Stimulated activated memory B cell treated with anti-CD40 and anti-IgM and Interleukin-4, amounts not matched to agents 10 μg/mL and 1 μg/mL and 100 μg/mL, for 72 hours (primary cell): ENCODE measurements around the gene PTTG1IP2.
"Not testable (repeated sequence)": the region's sequence is repeated elsewhere in the genome, so short reads cannot be mapped to it uniquely, and the experiment has no call there.

Source experiments
- ATAC-seq: fragments of 150-1000 bp; cut with Tn5 transposase; 2 replicates; pipeline ENCODE4 v1.10.0; 2021
- H3K27ac Mint-ChIP-seq: one replicate; pipeline ENCODE4 v1.8.0; 2022; ENCODE audit warnings: mild to moderate bottlenecking, mixed read lengths
- H3K27me3 Mint-ChIP-seq: one replicate; pipeline ENCODE4 v1.8.0; 2022; ENCODE audit warnings: mixed read lengths
- H3K36me3 Mint-ChIP-seq: one replicate; pipeline ENCODE4 v1.8.0; 2022; ENCODE audit warnings: mixed read lengths
- H3K4me1 Mint-ChIP-seq: one replicate; pipeline ENCODE4 v1.8.0; 2022; ENCODE audit warnings: mixed read lengths
- H3K4me3 Mint-ChIP-seq: one replicate; pipeline ENCODE4 v1.8.0; 2022; ENCODE audit warnings: mild to moderate bottlenecking, moderate library complexity, mixed read lengths
- H3K9me3 Mint-ChIP-seq: one replicate; pipeline ENCODE4 v1.8.0; 2022; ENCODE audit warnings: mixed read lengths

The PTTG1IP2 gene

DNA sequence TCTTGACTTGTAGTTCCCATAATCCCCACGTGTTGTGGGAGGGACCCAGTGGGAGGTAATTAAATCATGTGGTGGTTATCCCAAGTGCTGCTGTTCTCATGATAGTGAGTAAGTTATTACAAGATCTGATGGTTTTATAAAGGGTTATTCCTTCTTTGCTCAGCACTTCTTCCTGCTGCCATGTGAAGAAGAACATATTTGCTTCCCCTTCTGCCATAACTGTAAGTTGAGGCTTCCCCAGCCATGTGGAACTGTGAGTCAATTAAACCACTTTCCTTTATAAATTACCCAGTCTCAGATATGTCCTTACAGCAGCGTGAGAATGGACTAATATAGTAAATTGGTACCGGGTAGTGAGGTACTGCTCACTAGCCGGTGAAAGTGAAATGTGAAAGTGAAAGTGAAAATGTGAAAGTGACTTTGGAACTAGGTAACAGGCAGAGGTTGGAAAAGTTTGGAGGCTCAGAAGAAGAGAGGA is 6.2 kb upstream of the PTTG1IP2 start:
- Mint-ChIP-seq H3K9me3 (peaks cover 14% of the 10 kb centered on the region), H3K4me3 (peak overlapping the region; percentile 59), H3K36me3 (peaks cover 21% of the 10 kb centered on the region), H3K27ac (peak overlapping the region; percentile 33)
- ATAC-seq, H3K4me1 Mint-ChIP-seq, H3K27me3 Mint-ChIP-seq: not testable (repeated sequence)

DNA sequence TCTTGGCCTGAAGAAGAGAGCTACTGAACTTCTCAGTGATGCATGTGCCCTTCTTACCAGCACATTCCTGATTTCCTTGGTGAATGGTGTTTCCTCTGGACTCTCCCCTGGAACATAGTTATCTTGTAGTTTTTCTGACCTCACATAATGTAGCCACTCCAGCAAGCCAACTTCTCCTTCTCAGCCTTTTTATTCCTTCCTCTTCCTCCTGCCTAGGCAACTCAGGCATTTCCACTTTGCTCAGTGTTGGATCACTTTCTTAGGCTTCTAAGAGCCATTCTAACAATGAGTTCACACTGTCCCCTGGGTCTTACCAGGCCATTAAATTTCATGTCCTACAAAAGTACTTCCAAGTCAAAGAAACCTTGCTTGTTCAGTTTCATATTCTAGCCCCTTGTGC is 3.6 kb upstream of the PTTG1IP2 start:
- H3K36me3 Mint-ChIP-seq, result peaks cover 21% of the 10 kb centered on the region
- H3K4me1 Mint-ChIP-seq, result peaks cover 7% of the 10 kb centered on the region
- H3K27me3 Mint-ChIP-seq, result peaks cover 13% of the 10 kb centered on the region
- peaks cover 14% of the 10 kb centered on the region for H3K9me3 Mint-ChIP-seq
- no peak for ATAC-seq
- H3K27ac Mint-ChIP-seq, result no peak overlapping the region
- no peak overlapping the region for H3K4me3 Mint-ChIP-seq

DNA sequence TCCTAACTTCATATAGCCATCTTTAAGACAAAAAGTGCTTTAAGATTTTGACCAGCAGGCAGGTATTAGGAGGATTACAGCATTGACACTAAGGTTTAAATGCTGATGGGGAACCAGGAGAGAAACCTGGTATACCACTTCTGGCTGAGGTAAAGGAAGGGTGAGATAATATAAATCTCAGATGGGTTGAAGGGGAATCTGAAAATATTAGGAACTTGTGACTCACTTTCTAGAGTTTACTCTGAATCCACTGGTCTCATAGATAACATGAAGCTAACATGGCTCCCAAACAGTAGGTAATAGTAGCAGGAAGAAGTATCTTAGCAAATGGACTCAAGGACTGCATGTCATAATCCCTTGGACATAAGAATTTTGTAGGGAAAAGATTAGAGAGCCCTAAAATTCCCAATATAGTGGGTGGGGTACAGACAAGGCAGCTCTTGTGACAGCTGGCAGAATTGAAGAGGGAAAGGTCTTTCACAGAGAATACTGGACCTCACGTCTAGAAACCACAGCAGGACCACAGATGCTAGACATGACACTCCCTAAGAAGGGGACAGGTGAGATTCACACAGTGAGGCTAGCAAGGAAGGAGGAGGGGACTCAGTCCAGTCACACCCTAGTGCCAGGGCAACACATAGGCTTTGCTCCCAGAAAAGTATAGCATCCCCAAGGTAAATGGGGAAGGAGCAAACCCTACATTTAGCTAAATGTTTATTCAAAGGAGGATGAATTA is 3.5 kb downstream of the PTTG1IP2 start:
- peak; percentile 53 for ATAC-seq
- H3K4me1 Mint-ChIP-seq, result no peaks in the 10 kb centered on the region
- H3K36me3 Mint-ChIP-seq, result peaks cover 3% of the 10 kb centered on the region
- no peaks in the 10 kb centered on the region for H3K9me3 Mint-ChIP-seq
- H3K27me3 Mint-ChIP-seq, result peaks cover 23% of the 10 kb centered on the region
- no peak overlapping the region for H3K4me3 Mint-ChIP-seq
- H3K27ac Mint-ChIP-seq, result no peak overlapping the region

DNA sequence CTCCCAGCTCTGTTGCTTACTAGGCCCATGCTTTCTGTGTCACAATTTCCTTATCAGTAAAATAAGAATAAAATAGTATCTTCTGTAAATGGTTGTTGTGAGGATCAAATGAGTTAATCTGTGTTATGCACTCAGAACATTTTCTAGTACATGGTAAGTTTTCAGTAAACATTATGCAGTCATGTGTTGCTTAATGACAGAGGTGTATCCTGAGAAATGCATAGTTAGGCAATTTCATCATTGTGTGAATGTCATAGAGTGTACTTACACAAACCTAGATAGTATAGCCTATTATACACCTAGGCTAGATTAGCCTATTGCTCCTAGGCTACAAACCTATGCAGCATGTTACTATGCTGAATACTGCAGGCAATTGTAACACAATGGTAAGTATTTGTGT is 4.4 kb downstream of the PTTG1IP2 start:
- no peak for ATAC-seq
- Mint-ChIP-seq H3K27ac (no peak overlapping the region), H3K4me3 (no peak overlapping the region), H3K36me3 (peaks cover 3% of the 10 kb centered on the region), H3K9me3 (no peaks in the 10 kb centered on the region), H3K4me1 (no peaks in the 10 kb centered on the region), H3K27me3 (peaks cover 17% of the 10 kb centered on the region)

DNA sequence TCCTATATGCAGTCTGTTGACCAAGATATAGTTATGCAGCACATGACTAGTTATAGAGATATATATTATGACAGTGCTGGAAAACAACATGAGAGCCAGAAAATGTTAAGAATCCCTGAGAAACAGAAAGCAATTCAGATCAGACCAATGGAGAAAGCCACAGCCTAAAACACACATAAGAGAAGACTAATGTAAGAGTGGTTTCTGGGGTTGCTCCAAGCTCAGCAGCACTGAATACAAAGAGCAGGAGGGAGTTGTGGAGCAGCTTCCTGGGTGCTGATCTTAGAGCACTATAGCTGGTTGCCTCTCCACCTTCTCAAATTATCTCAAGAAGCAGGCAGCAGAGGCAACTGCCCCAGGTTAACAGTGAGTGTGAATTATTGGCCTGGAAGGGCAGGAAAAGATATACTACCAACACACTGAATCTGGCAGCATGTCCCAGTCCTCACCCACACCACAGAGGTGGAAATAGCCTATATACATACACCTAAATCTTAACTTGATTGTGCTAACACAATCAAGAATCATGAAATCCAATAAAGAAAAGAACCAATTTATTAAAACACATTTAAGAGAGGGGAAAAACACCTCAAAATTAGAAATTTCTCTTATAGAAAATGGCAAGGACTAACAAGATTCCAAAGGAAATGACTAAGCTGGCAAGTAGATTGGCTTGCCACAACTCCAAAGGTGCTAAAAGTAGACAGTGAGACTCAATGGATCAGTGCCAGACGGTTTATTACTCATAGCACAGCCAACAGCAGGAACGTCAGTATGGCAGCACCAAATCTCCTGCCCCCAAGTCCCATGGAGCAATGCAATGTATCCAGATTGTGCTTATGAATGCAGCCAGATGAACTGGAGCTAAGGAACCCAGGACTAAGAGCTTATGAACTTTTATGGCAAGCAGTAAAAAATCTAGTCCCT is 5.1 kb downstream of the PTTG1IP2 start:
- H3K27me3 Mint-ChIP-seq, result peaks cover 10% of the 10 kb centered on the region
- H3K27ac Mint-ChIP-seq, result no peak overlapping the region
- H3K4me3 Mint-ChIP-seq, result no peak overlapping the region
- ATAC-seq, result no peak
- peaks cover 3% of the 10 kb centered on the region for H3K36me3 Mint-ChIP-seq
- H3K4me1 Mint-ChIP-seq, result no peaks in the 10 kb centered on the region
- H3K9me3 Mint-ChIP-seq, result no peaks in the 10 kb centered on the region

DNA sequence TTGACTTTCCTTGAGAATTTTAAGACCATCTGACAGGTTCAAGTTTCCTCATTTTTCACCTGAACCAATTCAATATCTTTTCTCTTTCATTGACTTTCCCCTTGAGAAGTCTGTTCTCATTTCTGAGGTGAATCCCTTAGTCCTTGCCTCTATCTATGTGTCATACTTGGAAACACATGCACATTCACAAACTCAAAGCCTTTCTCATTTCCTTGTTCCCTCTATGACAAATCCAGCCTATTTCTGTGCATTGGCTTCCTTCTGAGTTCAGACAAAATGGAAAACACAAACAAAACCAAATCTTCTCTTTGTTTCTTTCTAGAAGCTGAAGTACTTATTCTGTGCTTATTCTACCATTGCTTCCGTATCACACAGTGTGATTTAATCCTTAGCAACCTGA is 13.8 kb downstream of the PTTG1IP2 start:
- ATAC-seq, result no peak
- Mint-ChIP-seq H3K4me3 (no peak overlapping the region), H3K36me3 (no peaks in the 10 kb centered on the region), H3K27ac (no peak overlapping the region), H3K9me3 (no peaks in the 10 kb centered on the region), H3K27me3 (peaks cover 13% of the 10 kb centered on the region), H3K4me1 (no peaks in the 10 kb centered on the region)

DNA sequence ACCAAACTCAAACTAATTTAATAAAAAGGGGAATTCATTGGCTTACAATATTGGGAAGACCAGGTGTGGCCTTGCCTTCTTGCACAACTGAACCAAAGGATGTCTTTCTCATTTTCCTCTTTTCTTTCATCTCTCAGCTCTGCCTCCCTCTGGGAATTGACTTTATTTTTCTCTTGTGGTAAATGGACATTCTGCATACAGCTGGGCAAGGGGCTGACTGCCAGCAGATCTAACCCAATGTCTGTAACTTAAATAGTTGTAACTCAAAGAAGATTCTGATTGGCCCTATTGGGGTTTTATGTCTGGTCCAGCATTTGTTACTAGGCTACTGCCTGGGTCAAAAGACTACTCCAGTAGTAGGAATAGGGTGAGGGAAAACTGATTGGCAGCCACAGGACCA is 15.3 kb downstream of the PTTG1IP2 start:
- H3K36me3 Mint-ChIP-seq, result no peaks in the 10 kb centered on the region
- no peaks in the 10 kb centered on the region for H3K9me3 Mint-ChIP-seq
- no peak overlapping the region for H3K4me3 Mint-ChIP-seq
- H3K4me1 Mint-ChIP-seq, result no peaks in the 10 kb centered on the region
- no peak for ATAC-seq
- no peak overlapping the region for H3K27ac Mint-ChIP-seq
- peaks cover 13% of the 10 kb centered on the region for H3K27me3 Mint-ChIP-seq

DNA sequence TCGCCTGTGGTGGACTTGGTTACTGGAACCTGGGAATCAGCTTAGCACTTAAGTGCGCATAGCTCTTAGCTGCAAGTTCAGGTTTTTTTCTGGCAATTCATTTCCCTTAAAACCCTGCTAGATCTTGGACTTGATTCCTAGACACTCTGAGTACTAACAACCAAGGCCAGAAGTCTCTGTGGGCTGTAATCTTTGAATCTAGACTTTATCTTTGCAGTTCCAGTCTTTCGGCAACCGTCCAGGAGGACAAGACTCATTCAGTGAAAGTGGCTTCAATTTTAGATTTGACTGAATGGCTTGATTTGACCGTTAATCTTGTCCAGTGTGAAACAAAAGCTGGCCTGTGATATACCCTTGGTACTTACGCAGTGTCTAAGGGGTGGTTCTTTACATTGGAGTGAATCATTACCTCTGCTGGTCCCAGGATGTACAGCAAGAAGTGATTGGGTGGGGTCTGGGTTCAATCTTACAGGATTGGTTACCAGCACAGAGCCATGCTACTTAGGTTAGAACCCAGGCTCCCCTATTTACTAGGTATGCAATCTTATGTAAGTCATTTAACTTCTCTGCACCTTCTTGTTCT is 16.4 kb downstream of the PTTG1IP2 start:
- Mint-ChIP-seq H3K36me3 (no peaks in the 10 kb centered on the region), H3K27ac (no peak overlapping the region), H3K4me1 (no peaks in the 10 kb centered on the region), H3K4me3 (no peak overlapping the region), H3K27me3 (peaks cover 13% of the 10 kb centered on the region), H3K9me3 (no peaks in the 10 kb centered on the region)
- no peak for ATAC-seq

DNA sequence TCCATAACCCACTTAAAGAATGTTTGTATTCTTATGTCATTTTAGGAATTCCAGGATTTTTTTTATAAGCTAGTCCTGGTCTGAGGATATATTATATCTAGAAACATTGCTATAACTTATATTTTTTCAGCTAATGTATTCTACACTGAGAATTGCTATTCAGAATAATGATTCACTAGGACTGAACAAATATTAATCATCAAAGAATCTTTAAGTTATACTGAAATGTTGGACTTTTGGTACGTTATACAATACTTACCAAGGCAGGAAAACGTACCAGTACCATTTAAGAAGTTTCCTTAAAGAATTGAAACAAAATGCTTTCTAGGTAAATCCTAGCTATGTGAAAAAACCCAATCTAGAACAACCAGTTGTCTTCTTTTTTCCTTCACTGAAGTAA is 18.4 kb downstream of the PTTG1IP2 start:
- H3K9me3 Mint-ChIP-seq, result no peaks in the 10 kb centered on the region
- H3K4me1 Mint-ChIP-seq, result no peaks in the 10 kb centered on the region

DNA sequence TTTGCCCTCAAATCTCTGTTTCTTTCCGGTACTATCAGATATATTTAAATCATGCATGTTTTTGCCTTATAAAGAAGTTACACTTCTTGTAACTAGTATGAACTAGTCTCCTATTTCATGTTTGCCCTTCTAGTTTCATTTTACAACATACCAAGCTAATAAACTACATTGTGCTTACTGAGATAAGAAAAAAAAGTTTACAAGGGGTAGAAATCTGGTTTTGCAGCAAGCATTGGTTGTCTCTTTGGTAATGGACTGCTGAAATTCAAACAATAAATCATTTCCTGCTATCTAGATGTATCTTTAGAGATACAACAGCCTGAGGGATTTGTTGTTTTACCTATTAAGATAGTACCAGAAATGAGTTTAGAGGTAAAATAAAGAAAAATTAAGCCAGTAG is 18.8 kb downstream of the PTTG1IP2 start:
- Mint-ChIP-seq H3K27me3 (peaks cover 13% of the 10 kb centered on the region), H3K36me3 (no peaks in the 10 kb centered on the region), H3K9me3 (no peaks in the 10 kb centered on the region), H3K27ac (no peak overlapping the region), H3K4me3 (no peak overlapping the region), H3K4me1 (no peaks in the 10 kb centered on the region)
- ATAC-seq, result no peak

More for the DNA sequence above, 18.4 kb downstream of the PTTG1IP2 start:
- no peak for ATAC-seq
- Mint-ChIP-seq H3K4me3 (no peak overlapping the region), H3K27ac (no peak overlapping the region), H3K36me3 (no peaks in the 10 kb centered on the region), H3K27me3 (peaks cover 13% of the 10 kb centered on the region)

DNA sequence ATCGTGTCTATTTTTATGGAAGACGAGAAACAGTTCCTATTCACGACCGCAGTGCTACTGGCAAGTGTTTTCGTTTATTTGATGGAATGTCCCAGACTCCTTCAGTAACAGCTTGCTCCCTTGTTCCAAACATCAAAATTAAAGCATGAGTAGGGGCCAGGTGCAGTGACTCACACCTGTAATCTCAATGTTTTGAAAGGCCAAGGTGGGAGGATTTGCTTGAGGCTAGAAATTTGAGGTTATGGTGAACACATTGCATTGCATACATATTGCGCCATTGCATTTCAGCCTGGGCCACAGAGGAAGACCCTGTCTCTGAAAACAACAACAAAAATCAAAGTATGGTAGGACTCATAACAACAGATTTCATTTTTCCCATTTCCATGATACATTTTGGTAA is 22.8 kb downstream of the PTTG1IP2 start:
- no peak overlapping the region for H3K27ac Mint-ChIP-seq
- no peak for ATAC-seq
- H3K4me3 Mint-ChIP-seq, result no peak overlapping the region
- H3K4me1 Mint-ChIP-seq, result no peaks in the 10 kb centered on the region
- H3K36me3 Mint-ChIP-seq, result no peaks in the 10 kb centered on the region
- H3K9me3 Mint-ChIP-seq, result no peaks in the 10 kb centered on the region
- no peaks in the 10 kb centered on the region for H3K27me3 Mint-ChIP-seq

DNA sequence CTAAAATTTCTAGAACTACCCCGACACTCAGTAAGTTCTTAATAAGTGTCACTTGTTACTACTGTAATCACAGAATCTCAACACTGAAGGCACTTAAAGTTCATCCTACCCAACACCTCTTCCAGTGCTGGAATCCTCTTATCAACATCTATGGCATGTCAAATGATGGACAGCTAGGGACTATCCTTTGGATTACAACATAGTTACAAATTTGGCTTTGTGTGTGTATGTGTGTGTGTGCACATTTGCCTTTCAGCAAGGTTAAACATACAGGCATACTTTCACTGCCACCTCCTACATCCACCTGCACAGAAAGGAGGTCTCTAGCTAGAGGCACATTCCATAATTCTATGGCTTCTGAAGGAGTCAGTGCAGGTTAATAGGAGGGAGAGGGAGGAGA is 25.8 kb downstream of the PTTG1IP2 start:
- Mint-ChIP-seq H3K27ac (no peak overlapping the region), H3K27me3 (peaks cover 5% of the 10 kb centered on the region), H3K9me3 (no peaks in the 10 kb centered on the region), H3K4me3 (no peak overlapping the region), H3K4me1 (no peaks in the 10 kb centered on the region), H3K36me3 (no peaks in the 10 kb centered on the region)
- peak; percentile 34 for ATAC-seq

DNA sequence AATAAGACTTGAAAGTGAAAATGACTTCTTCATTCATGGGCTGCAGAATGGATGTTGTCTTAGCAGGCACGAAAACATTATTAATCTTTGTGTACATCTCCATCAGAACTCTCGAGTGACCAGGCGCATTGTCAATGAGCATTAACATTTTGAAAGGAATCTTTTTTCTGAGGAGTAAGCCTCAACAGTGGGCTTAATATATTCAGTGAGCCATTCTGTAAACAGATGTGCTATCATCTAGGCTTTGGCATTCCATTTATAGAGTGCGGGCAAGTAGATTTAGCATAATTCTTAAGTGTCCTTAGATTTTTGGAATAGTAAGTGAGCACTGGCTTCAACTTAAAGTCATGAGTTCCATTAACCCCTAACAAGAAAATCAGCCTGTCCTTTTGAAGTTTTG is 33.1 kb downstream of the PTTG1IP2 start:
- no peaks in the 10 kb centered on the region for H3K36me3 Mint-ChIP-seq
- H3K4me3 Mint-ChIP-seq, result no peak overlapping the region
- no peak overlapping the region for H3K27ac Mint-ChIP-seq
- no peaks in the 10 kb centered on the region for H3K4me1 Mint-ChIP-seq
- no peak for ATAC-seq
- no peaks in the 10 kb centered on the region for H3K9me3 Mint-ChIP-seq
- peaks cover 9% of the 10 kb centered on the region for H3K27me3 Mint-ChIP-seq

DNA sequence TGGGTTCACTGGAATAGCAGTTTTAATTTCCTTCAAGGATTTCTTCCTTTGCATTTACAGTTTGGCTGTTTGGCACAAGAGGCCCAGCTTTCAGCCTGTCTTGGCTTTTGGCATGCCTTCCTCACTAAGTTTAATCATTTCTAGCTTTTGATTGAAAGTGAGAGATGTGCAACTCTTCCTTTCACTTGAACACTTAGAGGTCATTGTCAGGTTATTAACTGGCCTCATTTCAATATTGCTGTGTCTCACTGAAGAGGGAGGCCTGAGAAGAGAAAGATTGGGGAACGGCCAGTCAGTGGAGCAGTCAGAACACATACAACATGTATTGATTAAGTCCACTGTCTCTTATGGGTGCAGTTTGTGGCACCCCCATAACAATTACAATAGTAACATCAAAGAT is 33.9 kb downstream of the PTTG1IP2 start:
- Mint-ChIP-seq H3K36me3 (no peaks in the 10 kb centered on the region), H3K9me3 (no peaks in the 10 kb centered on the region), H3K4me1 (no peaks in the 10 kb centered on the region), H3K27me3 (peaks cover 9% of the 10 kb centered on the region), H3K27ac (no peak overlapping the region), H3K4me3 (no peak overlapping the region)
- ATAC-seq, result no peak

DNA sequence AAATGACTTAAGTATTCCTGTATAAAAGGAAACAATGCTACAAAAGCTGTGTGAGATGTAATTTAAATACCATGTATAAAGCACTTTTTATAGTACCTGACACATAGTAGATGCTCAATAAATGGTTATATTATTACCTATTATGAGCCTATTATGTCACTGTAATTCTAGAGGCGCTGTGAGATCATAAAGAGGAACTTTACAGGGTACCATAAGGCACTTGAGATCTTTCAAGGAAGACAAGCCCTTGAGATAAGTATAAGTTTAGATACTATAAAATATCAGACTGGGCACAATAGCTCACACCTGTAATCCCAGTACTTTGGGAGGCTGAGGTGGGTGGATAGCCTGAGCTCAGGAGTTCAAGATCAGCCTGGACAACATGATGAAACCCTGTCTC is 38.3 kb downstream of the PTTG1IP2 start:
- H3K4me3 Mint-ChIP-seq, result no peak overlapping the region
- no peaks in the 10 kb centered on the region for H3K9me3 Mint-ChIP-seq
- H3K4me1 Mint-ChIP-seq, result no peaks in the 10 kb centered on the region

More for the DNA sequence above, 38.3 kb downstream of the PTTG1IP2 start:
- no peaks in the 10 kb centered on the region for H3K36me3 Mint-ChIP-seq
- no peaks in the 10 kb centered on the region for H3K27me3 Mint-ChIP-seq
- ATAC-seq, result no peak
- H3K27ac Mint-ChIP-seq, result no peak overlapping the region
